Measurements from ENCODE around the gene PID1.

DNA sequence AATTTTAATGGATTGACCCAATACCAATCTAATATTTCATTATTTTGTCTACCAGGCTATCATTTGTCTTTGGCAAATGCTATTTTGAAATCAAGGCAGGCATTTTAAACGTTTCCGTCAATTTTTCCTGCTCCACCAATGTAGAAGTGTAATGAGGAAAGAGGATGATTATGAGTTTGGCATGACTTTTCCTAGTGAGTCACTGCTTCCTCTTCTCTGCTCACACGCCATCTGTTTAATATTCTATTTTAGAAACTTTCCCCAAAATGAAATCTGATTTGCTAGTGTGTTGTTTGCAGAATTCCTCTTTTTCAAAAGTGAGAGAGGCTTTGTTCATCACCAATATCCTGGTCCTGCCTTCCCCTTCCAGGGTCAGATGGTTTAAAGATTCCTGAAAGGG is 42.5 kb upstream of the PID1 start:
- TF ChIP-seq, protein P1, sequence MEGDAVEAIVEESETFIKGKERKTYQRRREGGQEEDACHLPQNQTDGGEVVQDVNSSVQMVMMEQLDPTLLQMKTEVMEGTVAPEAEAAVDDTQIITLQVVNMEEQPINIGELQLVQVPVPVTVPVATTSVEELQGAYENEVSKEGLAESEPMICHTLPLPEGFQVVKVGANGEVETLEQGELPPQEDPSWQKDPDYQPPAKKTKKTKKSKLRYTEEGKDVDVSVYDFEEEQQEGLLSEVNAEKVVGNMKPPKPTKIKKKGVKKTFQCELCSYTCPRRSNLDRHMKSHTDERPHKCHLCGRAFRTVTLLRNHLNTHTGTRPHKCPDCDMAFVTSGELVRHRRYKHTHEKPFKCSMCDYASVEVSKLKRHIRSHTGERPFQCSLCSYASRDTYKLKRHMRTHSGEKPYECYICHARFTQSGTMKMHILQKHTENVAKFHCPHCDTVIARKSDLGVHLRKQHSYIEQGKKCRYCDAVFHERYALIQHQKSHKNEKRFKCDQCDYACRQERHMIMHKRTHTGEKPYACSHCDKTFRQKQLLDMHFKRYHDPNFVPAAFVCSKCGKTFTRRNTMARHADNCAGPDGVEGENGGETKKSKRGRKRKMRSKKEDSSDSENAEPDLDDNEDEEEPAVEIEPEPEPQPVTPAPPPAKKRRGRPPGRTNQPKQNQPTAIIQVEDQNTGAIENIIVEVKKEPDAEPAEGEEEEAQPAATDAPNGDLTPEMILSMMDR (IDR thresholded peaks at IDR 0.05) = no peak
- TF ChIP-seq EZH2phosphoT487 (IDR thresholded peaks at IDR 0.05) = no peak

Data from neural progenitor cell (in vitro differentiated cells).